Measurements from ENCODE around the gene BICDL2.

The BICDL2 gene

GRCh38 chr16:3038896-3039295 lies 2.2 kb upstream of the BICDL2 start:
- no peaks in the 10 kb centered on the region for H4K20me1 ChIP-seq (ENCODE audit: insufficient read depth, low read length, poor library complexity, severe bottlenecking)
- H3K9ac ChIP-seq (ENCODE audit: low read depth, low read length, poor library complexity, severe bottlenecking): no peak overlapping the region
- H3K4me2 ChIP-seq (ENCODE audit: low read depth, low read length, poor library complexity, severe bottlenecking): no peak overlapping the region
- H3K4me1 ChIP-seq (ENCODE audit: insufficient read depth, low read length, poor library complexity, severe bottlenecking): no peaks in the 10 kb centered on the region
- H3K9me2 ChIP-seq (replicated peaks; ENCODE audit: low read depth, low read length): no peaks in the 10 kb centered on the region
- no peak overlapping the region for H2AFZ ChIP-seq (ENCODE audit: low read length)
- no peaks in the 10 kb centered on the region for H3K36me3 ChIP-seq (ENCODE audit: insufficient read depth, low read length)
- no peaks in the 10 kb centered on the region for H3K79me2 ChIP-seq (ENCODE audit: insufficient read depth, low read length)
- no peaks in the 10 kb centered on the region for H3K27me3 ChIP-seq (ENCODE audit: insufficient read depth, low read length, poor library complexity, severe bottlenecking)
- TF ChIP-seq CTCF (conservative IDR thresholded peaks at IDR 0.05; ENCODE audit: low read length) (no peak), EZH2phosphoT487 (IDR thresholded peaks at IDR 0.05; ENCODE audit: borderline replicate concordance) (no peak)
- H3K9me3 ChIP-seq (ENCODE audit: insufficient read depth, low read depth, low read length): no peaks in the 10 kb centered on the region
- no peak overlapping the region for H3K4me3 ChIP-seq (ENCODE audit: low read length, poor library complexity, severe bottlenecking)
- no peaks in the 10 kb centered on the region for H3F3A ChIP-seq (ENCODE audit: low read depth)

GRCh38 chr16:3038256-3038655 lies 1.5 kb upstream of the BICDL2 start:
- no peaks in the 10 kb centered on the region for H3K36me3 ChIP-seq (ENCODE audit: insufficient read depth, low read length)
- no peaks in the 10 kb centered on the region for H3K9me2 ChIP-seq (replicated peaks; ENCODE audit: low read depth, low read length)
- H2AFZ ChIP-seq (ENCODE audit: low read length): no peak overlapping the region
- no peaks in the 10 kb centered on the region for H3F3A ChIP-seq (ENCODE audit: low read depth)
- H4K20me1 ChIP-seq (ENCODE audit: insufficient read depth, low read length, poor library complexity, severe bottlenecking): no peaks in the 10 kb centered on the region
- no peak overlapping the region for H3K4me2 ChIP-seq (ENCODE audit: low read depth, low read length, poor library complexity, severe bottlenecking)
- no peaks in the 10 kb centered on the region for H3K9me3 ChIP-seq (ENCODE audit: insufficient read depth, low read depth, low read length)
- H3K4me1 ChIP-seq (ENCODE audit: insufficient read depth, low read length, poor library complexity, severe bottlenecking): no peaks in the 10 kb centered on the region
- H3K79me2 ChIP-seq (ENCODE audit: insufficient read depth, low read length): no peaks in the 10 kb centered on the region
- H3K27me3 ChIP-seq (ENCODE audit: insufficient read depth, low read length, poor library complexity, severe bottlenecking): no peaks in the 10 kb centered on the region
- H3K9ac ChIP-seq (ENCODE audit: low read depth, low read length, poor library complexity, severe bottlenecking): no peak overlapping the region
- H3K4me3 ChIP-seq (ENCODE audit: low read length, poor library complexity, severe bottlenecking): no peak overlapping the region
- TF ChIP-seq CTCF (conservative IDR thresholded peaks at IDR 0.05; ENCODE audit: low read length) (no peak), EZH2phosphoT487 (IDR thresholded peaks at IDR 0.05; ENCODE audit: borderline replicate concordance) (no peak)

- no peak overlapping the region for H3K9ac ChIP-seq (ENCODE audit: low read depth, low read length, poor library complexity, severe bottlenecking)
- no peaks in the 10 kb centered on the region for H3F3A ChIP-seq (ENCODE audit: low read depth)
- no peak overlapping the region for H3K4me2 ChIP-seq (ENCODE audit: low read depth, low read length, poor library complexity, severe bottlenecking)
- H2AFZ ChIP-seq (ENCODE audit: low read length): no peak overlapping the region
- H3K36me3 ChIP-seq (ENCODE audit: insufficient read depth, low read length): no peaks in the 10 kb centered on the region
- no peaks in the 10 kb centered on the region for H3K9me2 ChIP-seq (replicated peaks; ENCODE audit: low read depth, low read length)
- H4K20me1 ChIP-seq (ENCODE audit: insufficient read depth, low read length, poor library complexity, severe bottlenecking): no peaks in the 10 kb centered on the region
- TF ChIP-seq CTCF (conservative IDR thresholded peaks at IDR 0.05; ENCODE audit: low read length) (no peak), EZH2phosphoT487 (IDR thresholded peaks at IDR 0.05; ENCODE audit: borderline replicate concordance) (no peak)
- H3K27me3 ChIP-seq (ENCODE audit: insufficient read depth, low read length, poor library complexity, severe bottlenecking): no peaks in the 10 kb centered on the region
- H3K9me3 ChIP-seq (ENCODE audit: insufficient read depth, low read depth, low read length): no peaks in the 10 kb centered on the region
- no peak overlapping the region for H3K4me3 ChIP-seq (ENCODE audit: low read length, poor library complexity, severe bottlenecking)
- H3K4me1 ChIP-seq (ENCODE audit: insufficient read depth, low read length, poor library complexity, severe bottlenecking): no peaks in the 10 kb centered on the region
- H3K79me2 ChIP-seq (ENCODE audit: insufficient read depth, low read length): no peaks in the 10 kb centered on the region
Measured at GRCh38 chr16:3035972-3036725, 595 bp downstream of the BICDL2 start.

Data from Loucy (cell line).